GM23338 (cell line): Measurements from ENCODE around the gene ATF7IP. TPM values are rescaled to one million over a fixed set of nuclear protein-coding genes. Genes with fewer than 3 reads are reported as not detected.

Experiments used
- ATAC-seq: fragments of 200-7000 bp; cut with Tn5 transposase; 3 replicates; pipeline ENCODE4 v1.9.1; 2020
- DNase-seq: peaks from one replicate; pipeline ENCODE4 v3.0.0-alpha.2; 2015; ENCODE audit warnings: low spot score
- H2AFZ ChIP-seq: fragments of 200-600 bp; sonication (generic); 2 replicates; pipeline ENCODE4 v1.8.0; 2016; ENCODE audit warnings: antibody characterized with exemption, mild to moderate bottlenecking, moderate library complexity
- H3F3A ChIP-seq: fragments of 200-600 bp; sonication (generic); replicated peaks from 2 replicates; pipeline ENCODE4 v1.8.0; 2017; ENCODE audit warnings: antibody characterized with exemption, mixed run types, low read depth
- H3K27ac ChIP-seq: fragments of 200-600 bp; sonication (generic); 2 replicates; pipeline ENCODE4 v1.6.1; 2016; ENCODE audit warnings: low read depth
- H3K27me3 ChIP-seq: fragments of 200-600 bp; sonication (generic); 2 replicates; pipeline ENCODE4 v1.8.0; 2016; ENCODE audit warnings: mild to moderate bottlenecking, mixed run types, moderate library complexity; ENCODE audit not compliant: insufficient read depth
- H3K36me3 ChIP-seq: fragments of 200-600 bp; sonication (generic); 2 replicates; pipeline ENCODE4 v1.8.0; 2016; ENCODE audit warnings: mild to moderate bottlenecking; ENCODE audit not compliant: insufficient read depth
- H3K4me1 ChIP-seq: fragments of 200-600 bp; sonication (generic); 2 replicates; pipeline ENCODE4 v1.8.0; 2016; ENCODE audit warnings: mild to moderate bottlenecking, moderate library complexity; ENCODE audit not compliant: insufficient read depth
- H3K4me2 ChIP-seq: fragments of 200-600 bp; sonication (generic); 2 replicates; pipeline ENCODE4 v1.7.1; 2017; ENCODE audit warnings: mixed run types
- H3K4me3 ChIP-seq: fragments of 200-600 bp; sonication (generic); 2 replicates; pipeline ENCODE4 v1.6.1; 2016; ENCODE audit warnings: mixed run types
- H3K79me2 ChIP-seq: fragments of 200-600 bp; sonication (generic); replicated peaks from 2 replicates; pipeline ENCODE4 v1.8.0; 2017; ENCODE audit warnings: mild to moderate bottlenecking; ENCODE audit not compliant: insufficient read depth
- H3K9me2 ChIP-seq: fragments of 200-600 bp; sonication (generic); 2 replicates; pipeline ENCODE4 v1.8.0; 2017; ENCODE audit not compliant: insufficient read depth
- H4K20me1 ChIP-seq: fragments of 200-600 bp; sonication (generic); replicated peaks from 2 replicates; pipeline ENCODE4 v1.8.0; 2017; ENCODE audit warnings: mild to moderate bottlenecking; ENCODE audit not compliant: insufficient read depth
- H3K27ac Mint-ChIP-seq: 2 replicates; pipeline ENCODE4 v1.8.0; 2020; ENCODE audit warnings: inconsistent platforms, mild to moderate bottlenecking, moderate library complexity, mixed read lengths
- H3K27me3 Mint-ChIP-seq: 3 replicates; pipeline ENCODE4 v1.8.0; 2022; ENCODE audit warnings: low read depth, mild to moderate bottlenecking, moderate library complexity, mixed read lengths, inconsistent platforms; ENCODE audit not compliant: insufficient read depth, poor library complexity
- H3K36me3 Mint-ChIP-seq: 3 replicates; pipeline ENCODE4 v1.8.0; 2021; ENCODE audit warnings: low read depth, mild to moderate bottlenecking, inconsistent platforms, moderate library complexity, mixed read lengths
- H3K4me1 Mint-ChIP-seq: 3 replicates; pipeline ENCODE4 v1.8.0; 2020; ENCODE audit warnings: mild to moderate bottlenecking, inconsistent platforms, mixed read lengths
- H3K4me3 Mint-ChIP-seq: 3 replicates; pipeline ENCODE4 v1.8.0; 2021; ENCODE audit warnings: moderate library complexity, mild to moderate bottlenecking, inconsistent platforms, mixed read lengths
- H3K9me3 Mint-ChIP-seq: 3 replicates; pipeline ENCODE4 v1.8.0; 2020; ENCODE audit warnings: moderate library complexity, mild to moderate bottlenecking, inconsistent platforms, mixed read lengths
- CREB1 ChIP-seq: fragments of 250-450 bp; sonication (Bioruptor Pico); IDR thresholded peaks from 2 replicates; pipeline ENCODE4 v1.5.0; 2020; ENCODE audit warnings: low read depth, mild to moderate bottlenecking, moderate library complexity
- EZH2 ChIP-seq: fragments of 200-600 bp; sonication (generic); IDR thresholded peaks from one replicate; pipeline ENCODE4 v1.8.0; 2017; ENCODE audit warnings: antibody characterized with exemption, mild to moderate bottlenecking, low read depth; ENCODE audit not compliant: unreplicated experiment
- EZH2phosphoT487 ChIP-seq: fragments of 200-600 bp; sonication (generic); IDR thresholded peaks from one replicate; pipeline ENCODE4 v1.8.1; 2018; ENCODE audit warnings: antibody characterized with exemption; ENCODE audit not compliant: unreplicated experiment
- POLR2AphosphoS5 ChIP-seq: IDR thresholded peaks from 2 replicates; pipeline ENCODE4 v1.6.1; 2016; ENCODE audit warnings: antibody characterized with exemption, low read depth
- STAT1 ChIP-seq: IDR thresholded peaks from one replicate; pipeline ENCODE4 v1.6.1; 2016; ENCODE audit warnings: antibody characterized with exemption; ENCODE audit not compliant: unreplicated experiment
- ZNF114 ChIP-seq: fragments of 250-450 bp; sonication (Bioruptor Pico); IDR thresholded peaks from 2 replicates; pipeline ENCODE4 v1.5.0; 2020; ENCODE audit warnings: mild to moderate bottlenecking, moderate library complexity
- ZNF331 ChIP-seq: fragments of 250-450 bp; sonication (Bioruptor Pico); IDR thresholded peaks from 2 replicates; pipeline ENCODE4 v1.5.0; 2020; ENCODE audit warnings: low read depth, mild to moderate bottlenecking, moderate library complexity
- polyA plus RNA-seq: library from polyadenylated mRNA; unstranded; fragments of >200 nt; fragmentation: Nextera tagmentation; extraction: Ambion mirVana; gene quantifications from 2 replicates; pipeline ENCODE4 v1.2.1, GENCODE V29; 2016
- total RNA-seq: library from RNA; depleted of rRNA; stranded (reverse); fragments of >200 nt; shearing (Covaris generic); gene quantifications from 2 replicates; pipeline ENCODE4 v1.2.3, GENCODE V29; 2014
- TF ChIP-seq, protein P1 (sequence below): fragments of 250-450 bp; sonication (Bioruptor Pico); IDR thresholded peaks from 2 replicates; pipeline ENCODE4 v1.5.0; 2020; ENCODE audit warnings: mild to moderate bottlenecking, moderate library complexity
- TF ChIP-seq, protein P2 (sequence below): IDR thresholded peaks from one replicate; pipeline ENCODE4 v1.6.1; 2018; ENCODE audit warnings: antibody characterized with exemption; ENCODE audit not compliant: unreplicated experiment
- TF ChIP-seq, protein P3 (sequence below), 2 experiments: fragments of 200-600 bp in 1 of 2; sonication (generic) in 1 of 2; conservative IDR thresholded peaks; 2 replicates each; pipeline versions ENCODE4 v1.5.1 to v1.6.1; 2016 to 2017; ENCODE audit warnings: antibody characterized with exemption in 2 of 2, low read depth in 2 of 2, mild to moderate bottlenecking in 2 of 2, moderate library complexity in 1 of 2

ATF7IP gene
- total and polyA plus RNA-seq, 2 experiments from 2014 or later: 76.4 to 118 TPM

DNA sequence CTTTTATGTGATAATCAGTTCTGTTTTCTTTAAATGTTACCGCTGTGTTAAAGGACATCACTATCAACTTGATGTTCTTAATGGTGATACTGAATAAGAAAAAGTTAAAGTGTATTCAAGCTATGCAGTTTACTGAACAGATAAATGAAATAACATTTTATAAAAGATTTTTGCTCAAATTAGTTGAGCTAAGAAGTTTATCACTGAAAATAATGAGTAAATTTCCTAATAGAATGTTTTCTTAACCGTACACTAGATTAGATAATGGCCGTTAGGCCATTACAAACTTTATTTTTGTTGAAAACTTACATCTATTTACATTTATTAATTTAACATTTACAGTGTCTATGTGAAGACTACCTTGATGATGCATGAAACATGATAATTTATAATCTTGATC is 25.0 kb downstream of the ATF7IP start:
- H3K36me3 ChIP-seq: no peaks in the 10 kb centered on the region
- Mint-ChIP-seq H3K36me3 (peaks cover 13% of the 10 kb centered on the region; the same call in 2 of the 3 replicates), H3K4me3 (no peak overlapping the region), H3K27me3 (peaks cover 10% of the 10 kb centered on the region), H3K9me3 (no peaks in the 10 kb centered on the region), H3K4me1 (peaks cover 72% of the 10 kb centered on the region), H3K27ac (no peak overlapping the region)
- DNase-seq: no peak
- H3K79me2 ChIP-seq: peaks cover 100% of the 10 kb centered on the region
- H3K4me3 ChIP-seq: peak overlapping the region; percentile 4; the same call in 1 of the 2 replicates
- no peak overlapping the region for H2AFZ ChIP-seq
- TF ChIP-seq, protein P1, sequence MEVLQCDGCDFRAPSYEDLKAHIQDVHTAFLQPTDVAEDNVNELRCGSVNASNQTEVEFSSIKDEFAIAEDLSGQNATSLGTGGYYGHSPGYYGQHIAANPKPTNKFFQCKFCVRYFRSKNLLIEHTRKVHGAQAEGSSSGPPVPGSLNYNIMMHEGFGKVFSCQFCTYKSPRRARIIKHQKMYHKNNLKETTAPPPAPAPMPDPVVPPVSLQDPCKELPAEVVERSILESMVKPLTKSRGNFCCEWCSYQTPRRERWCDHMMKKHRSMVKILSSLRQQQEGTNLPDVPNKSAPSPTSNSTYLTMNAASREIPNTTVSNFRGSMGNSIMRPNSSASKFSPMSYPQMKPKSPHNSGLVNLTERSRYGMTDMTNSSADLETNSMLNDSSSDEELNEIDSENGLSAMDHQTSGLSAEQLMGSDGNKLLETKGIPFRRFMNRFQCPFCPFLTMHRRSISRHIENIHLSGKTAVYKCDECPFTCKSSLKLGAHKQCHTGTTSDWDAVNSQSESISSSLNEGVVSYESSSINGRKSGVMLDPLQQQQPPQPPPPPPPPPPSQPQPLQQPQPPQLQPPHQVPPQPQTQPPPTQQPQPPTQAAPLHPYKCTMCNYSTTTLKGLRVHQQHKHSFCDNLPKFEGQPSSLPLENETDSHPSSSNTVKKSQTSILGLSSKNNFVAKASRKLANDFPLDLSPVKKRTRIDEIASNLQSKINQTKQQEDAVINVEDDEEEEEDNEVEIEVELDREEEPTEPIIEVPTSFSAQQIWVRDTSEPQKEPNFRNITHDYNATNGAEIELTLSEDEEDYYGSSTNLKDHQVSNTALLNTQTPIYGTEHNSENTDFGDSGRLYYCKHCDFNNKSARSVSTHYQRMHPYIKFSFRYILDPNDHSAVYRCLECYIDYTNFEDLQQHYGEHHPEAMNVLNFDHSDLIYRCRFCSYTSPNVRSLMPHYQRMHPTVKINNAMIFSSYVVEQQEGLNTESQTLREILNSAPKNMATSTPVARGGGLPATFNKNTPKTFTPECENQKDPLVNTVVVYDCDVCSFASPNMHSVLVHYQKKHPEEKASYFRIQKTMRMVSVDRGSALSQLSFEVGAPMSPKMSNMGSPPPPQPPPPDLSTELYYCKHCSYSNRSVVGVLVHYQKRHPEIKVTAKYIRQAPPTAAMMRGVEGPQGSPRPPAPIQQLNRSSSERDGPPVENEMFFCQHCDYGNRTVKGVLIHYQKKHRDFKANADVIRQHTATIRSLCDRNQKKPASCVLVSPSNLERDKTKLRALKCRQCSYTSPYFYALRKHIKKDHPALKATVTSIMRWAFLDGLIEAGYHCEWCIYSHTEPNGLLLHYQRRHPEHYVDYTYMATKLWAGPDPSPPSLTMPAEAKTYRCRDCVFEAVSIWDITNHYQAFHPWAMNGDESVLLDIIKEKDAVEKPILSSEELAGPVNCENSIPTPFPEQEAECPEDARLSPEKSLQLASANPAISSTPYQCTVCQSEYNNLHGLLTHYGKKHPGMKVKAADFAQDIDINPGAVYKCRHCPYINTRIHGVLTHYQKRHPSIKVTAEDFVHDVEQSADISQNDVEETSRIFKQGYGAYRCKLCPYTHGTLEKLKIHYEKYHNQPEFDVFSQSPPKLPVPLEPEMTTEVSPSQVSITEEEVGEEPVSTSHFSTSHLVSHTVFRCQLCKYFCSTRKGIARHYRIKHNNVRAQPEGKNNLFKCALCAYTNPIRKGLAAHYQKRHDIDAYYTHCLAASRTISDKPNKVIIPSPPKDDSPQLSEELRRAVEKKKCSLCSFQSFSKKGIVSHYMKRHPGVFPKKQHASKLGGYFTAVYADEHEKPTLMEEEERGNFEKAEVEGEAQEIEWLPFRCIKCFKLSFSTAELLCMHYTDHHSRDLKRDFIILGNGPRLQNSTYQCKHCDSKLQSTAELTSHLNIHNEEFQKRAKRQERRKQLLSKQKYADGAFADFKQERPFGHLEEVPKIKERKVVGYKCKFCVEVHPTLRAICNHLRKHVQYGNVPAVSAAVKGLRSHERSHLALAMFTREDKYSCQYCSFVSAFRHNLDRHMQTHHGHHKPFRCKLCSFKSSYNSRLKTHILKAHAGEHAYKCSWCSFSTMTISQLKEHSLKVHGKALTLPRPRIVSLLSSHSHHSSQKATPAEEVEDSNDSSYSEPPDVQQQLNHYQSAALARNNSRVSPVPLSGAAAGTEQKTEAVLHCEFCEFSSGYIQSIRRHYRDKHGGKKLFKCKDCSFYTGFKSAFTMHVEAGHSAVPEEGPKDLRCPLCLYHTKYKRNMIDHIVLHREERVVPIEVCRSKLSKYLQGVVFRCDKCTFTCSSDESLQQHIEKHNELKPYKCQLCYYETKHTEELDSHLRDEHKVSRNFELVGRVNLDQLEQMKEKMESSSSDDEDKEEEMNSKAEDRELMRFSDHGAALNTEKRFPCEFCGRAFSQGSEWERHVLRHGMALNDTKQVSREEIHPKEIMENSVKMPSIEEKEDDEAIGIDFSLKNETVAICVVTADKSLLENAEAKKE (CRISPR knock-in tag): no peak
- TF ChIP-seq EZH2 (no peak), EZH2phosphoT487 (no peak), STAT1 (no peak), ZNF331 (CRISPR knock-in tag) (no peak), POLR2AphosphoS5 (no peak), CREB1 (no peak), ZNF114 (CRISPR knock-in tag) (no peak)
- TF ChIP-seq, protein P2, sequence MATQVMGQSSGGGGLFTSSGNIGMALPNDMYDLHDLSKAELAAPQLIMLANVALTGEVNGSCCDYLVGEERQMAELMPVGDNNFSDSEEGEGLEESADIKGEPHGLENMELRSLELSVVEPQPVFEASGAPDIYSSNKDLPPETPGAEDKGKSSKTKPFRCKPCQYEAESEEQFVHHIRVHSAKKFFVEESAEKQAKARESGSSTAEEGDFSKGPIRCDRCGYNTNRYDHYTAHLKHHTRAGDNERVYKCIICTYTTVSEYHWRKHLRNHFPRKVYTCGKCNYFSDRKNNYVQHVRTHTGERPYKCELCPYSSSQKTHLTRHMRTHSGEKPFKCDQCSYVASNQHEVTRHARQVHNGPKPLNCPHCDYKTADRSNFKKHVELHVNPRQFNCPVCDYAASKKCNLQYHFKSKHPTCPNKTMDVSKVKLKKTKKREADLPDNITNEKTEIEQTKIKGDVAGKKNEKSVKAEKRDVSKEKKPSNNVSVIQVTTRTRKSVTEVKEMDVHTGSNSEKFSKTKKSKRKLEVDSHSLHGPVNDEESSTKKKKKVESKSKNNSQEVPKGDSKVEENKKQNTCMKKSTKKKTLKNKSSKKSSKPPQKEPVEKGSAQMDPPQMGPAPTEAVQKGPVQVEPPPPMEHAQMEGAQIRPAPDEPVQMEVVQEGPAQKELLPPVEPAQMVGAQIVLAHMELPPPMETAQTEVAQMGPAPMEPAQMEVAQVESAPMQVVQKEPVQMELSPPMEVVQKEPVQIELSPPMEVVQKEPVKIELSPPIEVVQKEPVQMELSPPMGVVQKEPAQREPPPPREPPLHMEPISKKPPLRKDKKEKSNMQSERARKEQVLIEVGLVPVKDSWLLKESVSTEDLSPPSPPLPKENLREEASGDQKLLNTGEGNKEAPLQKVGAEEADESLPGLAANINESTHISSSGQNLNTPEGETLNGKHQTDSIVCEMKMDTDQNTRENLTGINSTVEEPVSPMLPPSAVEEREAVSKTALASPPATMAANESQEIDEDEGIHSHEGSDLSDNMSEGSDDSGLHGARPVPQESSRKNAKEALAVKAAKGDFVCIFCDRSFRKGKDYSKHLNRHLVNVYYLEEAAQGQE: no peak
- TF ChIP-seq, protein P3, sequence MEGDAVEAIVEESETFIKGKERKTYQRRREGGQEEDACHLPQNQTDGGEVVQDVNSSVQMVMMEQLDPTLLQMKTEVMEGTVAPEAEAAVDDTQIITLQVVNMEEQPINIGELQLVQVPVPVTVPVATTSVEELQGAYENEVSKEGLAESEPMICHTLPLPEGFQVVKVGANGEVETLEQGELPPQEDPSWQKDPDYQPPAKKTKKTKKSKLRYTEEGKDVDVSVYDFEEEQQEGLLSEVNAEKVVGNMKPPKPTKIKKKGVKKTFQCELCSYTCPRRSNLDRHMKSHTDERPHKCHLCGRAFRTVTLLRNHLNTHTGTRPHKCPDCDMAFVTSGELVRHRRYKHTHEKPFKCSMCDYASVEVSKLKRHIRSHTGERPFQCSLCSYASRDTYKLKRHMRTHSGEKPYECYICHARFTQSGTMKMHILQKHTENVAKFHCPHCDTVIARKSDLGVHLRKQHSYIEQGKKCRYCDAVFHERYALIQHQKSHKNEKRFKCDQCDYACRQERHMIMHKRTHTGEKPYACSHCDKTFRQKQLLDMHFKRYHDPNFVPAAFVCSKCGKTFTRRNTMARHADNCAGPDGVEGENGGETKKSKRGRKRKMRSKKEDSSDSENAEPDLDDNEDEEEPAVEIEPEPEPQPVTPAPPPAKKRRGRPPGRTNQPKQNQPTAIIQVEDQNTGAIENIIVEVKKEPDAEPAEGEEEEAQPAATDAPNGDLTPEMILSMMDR (conservative IDR thresholded peaks at IDR 0.05; ENCODE audit: low read depth in 2 of 2): no peak
- no peaks in the 10 kb centered on the region; the same call in 1 of the 2 replicates for H4K20me1 ChIP-seq
- peaks cover 73% of the 10 kb centered on the region for H3K4me1 ChIP-seq
- no peak for ATAC-seq
- H3K4me2 ChIP-seq: peak overlapping the region; percentile 7
- no peaks in the 10 kb centered on the region for H3K9me2 ChIP-seq
- H3F3A ChIP-seq: no peaks in the 10 kb centered on the region
- no peaks in the 10 kb centered on the region for H3K27me3 ChIP-seq
- peak overlapping the region; percentile 7; the same call in 1 of the 2 replicates for H3K27ac ChIP-seq
